B cell (primary cell): Measurements from ENCODE around the gene LHX4. TPM values are rescaled to one million over a fixed set of nuclear protein-coding genes. Genes with fewer than 3 reads are reported as not detected.

ENCODE experiments used
- ATAC-seq: fragments of 200-7000 bp; cut with Tn5 transposase; one replicate; pipeline ENCODE4 v1.10.0; 2021; ENCODE audit warnings: low read depth, mild to moderate bottlenecking, moderate number of reproducible peaks, moderate library complexity
- CTCF ChIA-PET: fragments of 350-600 bp; sonication (Branson Sonifier 250); formaldehyde crosslinking; loops from one replicate; lab custom pipeline; 2021; ENCODE audit warnings: antibody characterized with exemption, inconsistent platforms; lab: Charles Lee
- POLR2A ChIA-PET: fragments of 350-600 bp; sonication (Branson Sonifier 250); formaldehyde crosslinking; loops from one replicate; lab custom pipeline; 2021; ENCODE audit warnings: antibody characterized with exemption; lab: Charles Lee
- DNase-seq: peaks from one replicate; pipeline ENCODE4 v3.0.0; 2013
- H2AFZ ChIP-seq: 2 replicates; pipeline ENCODE4 v1.6.1; 2012; ENCODE audit warnings: mild to moderate bottlenecking, low read depth, low read length; ENCODE audit not compliant: insufficient read depth, poor library complexity, severe bottlenecking
- H3K27ac ChIP-seq, 2 donors: 1 replicate in 1 of 2; 2 replicates in 1 of 2; pipeline ENCODE4 v1.5.1; 2012 to 2013; ENCODE audit warnings: low read length in 2 of 2, mild to moderate bottlenecking in 2 of 2, moderate library complexity in 1 of 2
- H3K27me3 ChIP-seq, 4 experiments: fragments of 200-600 bp in 1 of 4; sonication (generic) in 1 of 4; replicated peaks in 1 of 4; 1 replicate in 2 of 4; 2 replicates in 2 of 4; pipeline versions ENCODE4 v1.6.1 to v1.7.0; 2013 to 2016; ENCODE audit warnings: low read length in 3 of 4, mild to moderate bottlenecking in 2 of 4, mixed read lengths in 1 of 4, moderate library complexity in 1 of 4; ENCODE audit not compliant: insufficient read depth in 4 of 4, control insufficient read depth in 3 of 4; ENCODE audit errors: control extremely low read depth in 1 of 4
- H3K36me3 ChIP-seq, 2 experiments: replicated peaks in 1 of 2; 1 replicate in 1 of 2; 2 replicates in 1 of 2; pipeline versions ENCODE4 v1.6.1 to v1.7.1; 2013; ENCODE audit warnings: low read length in 1 of 2; ENCODE audit not compliant: insufficient read depth in 2 of 2, control insufficient read depth in 1 of 2; ENCODE audit errors: control extremely low read depth in 1 of 2, extremely low read depth in 1 of 2
- H3K4me1 ChIP-seq, 2 donors: fragments of 200-600 bp in 1 of 2; sonication (generic) in 1 of 2; 1 replicate in 1 of 2; 2 replicates in 1 of 2; pipeline versions ENCODE4 v1.5.1 to v1.6.1; 2013 to 2017; ENCODE audit warnings: low read length in 2 of 2; ENCODE audit not compliant: control insufficient read depth in 2 of 2, insufficient read depth in 2 of 2
- H3K4me2 ChIP-seq: replicated peaks from 2 replicates; pipeline ENCODE3; 2012; ENCODE audit warnings: mild to moderate bottlenecking, low read depth, low read length; ENCODE audit not compliant: poor library complexity, severe bottlenecking
- H3K4me3 ChIP-seq, 5 experiments: fragments of 200-600 bp in 1 of 5; sonication (generic) in 1 of 5; 1 replicate in 3 of 5; 2 replicates in 2 of 5; pipeline versions ENCODE4 v1.5.1 to v1.7.0; 2011 to 2016; ENCODE audit warnings: low read length in 4 of 5, mild to moderate bottlenecking in 4 of 5, low read depth in 2 of 5, control low read depth in 1 of 5, moderate library complexity in 1 of 5; ENCODE audit not compliant: insufficient read depth in 1 of 5; ENCODE audit errors: control extremely low read depth in 1 of 5, extremely low read depth in 1 of 5
- H3K79me2 ChIP-seq: fragments of 200-600 bp; sonication (generic); one replicate; pipeline ENCODE4 v1.6.0; 2016; ENCODE audit warnings: low read length; ENCODE audit not compliant: control insufficient read depth, insufficient read depth
- H3K9ac ChIP-seq: fragments of 200-600 bp; sonication (generic); 2 replicates; pipeline ENCODE4 v1.6.1; 2017; ENCODE audit warnings: mild to moderate bottlenecking, low read length, moderate library complexity
- H3K9me3 ChIP-seq, 3 donors: one replicate each; pipeline versions ENCODE4 v1.6.1 to v1.7.1; 2013; ENCODE audit warnings: low read length in 2 of 3; ENCODE audit not compliant: control insufficient read depth in 2 of 3, insufficient read depth in 1 of 3; ENCODE audit errors: control extremely low read depth in 1 of 3
- H4K20me1 ChIP-seq: 2 replicates; pipeline ENCODE4 v1.6.0; 2012; ENCODE audit warnings: mild to moderate bottlenecking, low read length; ENCODE audit not compliant: insufficient read depth, control insufficient read depth, poor library complexity, severe bottlenecking
- H3K27ac Mint-ChIP-seq: one replicate; pipeline ENCODE4 v1.8.0; 2021; ENCODE audit warnings: mixed read lengths
- H3K27me3 Mint-ChIP-seq: one replicate; pipeline ENCODE4 v1.8.0; 2021; ENCODE audit warnings: mixed read lengths
- H3K4me1 Mint-ChIP-seq: one replicate; pipeline ENCODE4 v1.8.0; 2021; ENCODE audit warnings: mixed read lengths
- H3K4me3 Mint-ChIP-seq: one replicate; pipeline ENCODE4 v1.8.0; 2021; ENCODE audit warnings: mixed read lengths
- H3K9me3 Mint-ChIP-seq: one replicate; pipeline ENCODE4 v1.8.0; 2022; ENCODE audit warnings: mixed read lengths; ENCODE audit not compliant: insufficient read depth
- EZH2 ChIP-seq: IDR thresholded peaks from 2 replicates; pipeline ENCODE4 v1.6.1; 2012; ENCODE audit warnings: borderline replicate concordance, low read depth, mild to moderate bottlenecking, moderate library complexity, low read length; ENCODE audit not compliant: insufficient read depth, poor library complexity, severe bottlenecking
- WGBS: methylation state at CpG from one replicate; pipeline ENCODE4 v1.1.5; 2013; ENCODE audit warnings: missing lambda C conversion rate; ENCODE audit not compliant: insufficient coverage; 5-methylcytosine and 5-hydroxymethylcytosine counted together
- intact Hi-C: fragments of 100-400 bp; cut with micrococcal nuclease; formaldehyde crosslinking; loops from one replicate; pipeline ENCODE4 v1.10.0; 2022
- polyA plus RNA-seq: library from polyadenylated mRNA; depleted of rRNA; stranded (reverse); fragments of >200 nt; gene quantifications from 2 replicates; pipeline ENCODE4 v1.2.3, GENCODE V29; 2012
- total RNA-seq, 2 donors: library from RNA; stranded (reverse); fragments of 120-200 nt in 1 of 2; gene quantifications; 1 replicate in 1 of 2; 2 replicates in 1 of 2; pipeline versions ENCODE4 v1.2.3 to v1.2.4, GENCODE V29; 2013 to 2022
- TF ChIP-seq, protein P1 (sequence below): fragments of 200-600 bp; IDR thresholded peaks from one replicate; pipeline ENCODE4 v1.8.0; 2022; ENCODE audit warnings: antibody characterized with exemption, mild to moderate bottlenecking

Gene LHX4
- total and polyA plus RNA-seq, 2 donors (not counting 1 experiment from before 2014, with no cell fraction given) = not detected

DNA sequence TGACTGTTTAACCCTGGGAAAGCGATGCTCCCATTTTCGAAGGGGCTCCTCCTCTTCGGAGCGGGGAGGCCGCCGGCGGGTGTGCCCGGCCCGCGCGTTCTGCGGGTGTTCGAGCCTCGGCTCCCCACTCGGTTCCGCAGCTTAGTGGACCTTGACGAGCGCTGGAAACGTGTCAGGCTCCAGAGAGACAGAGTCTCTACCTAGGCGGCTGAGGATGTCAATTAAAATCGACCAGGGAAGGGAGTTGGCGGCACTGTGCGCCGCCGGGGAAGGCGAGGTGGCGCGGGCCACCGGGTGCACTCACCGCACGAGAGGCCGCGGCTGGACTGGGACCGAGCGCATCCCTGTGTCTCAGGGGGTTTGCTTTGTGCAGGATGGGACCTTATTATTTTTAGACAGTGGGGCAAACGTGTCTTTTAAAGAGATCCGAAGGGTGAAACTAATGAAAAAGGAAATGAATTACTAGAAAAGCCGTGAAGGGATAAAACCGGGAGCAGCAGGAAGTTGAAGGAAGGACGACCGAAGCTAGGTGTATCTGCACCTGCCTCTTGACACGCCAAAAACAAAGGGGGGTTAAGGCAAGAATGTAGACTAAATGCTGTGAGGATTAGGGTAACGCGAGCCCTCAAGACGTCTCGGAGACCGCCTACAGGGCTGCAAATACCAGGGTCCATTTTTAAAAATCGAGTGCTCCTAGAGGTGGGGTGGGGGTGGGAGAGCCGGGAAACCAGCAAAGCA is 5.6 kb downstream of the LHX4 start:
- no peak overlapping the region for H3K27ac ChIP-seq
- peak overlapping the region in 1 of 5 experiments; percentile 19 for H3K4me3 ChIP-seq
- peaks cover 45 to 57% of the 10 kb centered on the region in 2 donors for H3K4me1 ChIP-seq
- H3K9me3 ChIP-seq = peaks cover 0 to 45% (median 0%) of the 10 kb centered on the region in 3 donors
- peaks cover 0 to 92% (median 77%) of the 10 kb centered on the region in 4 experiments for H3K27me3 ChIP-seq
- ATAC-seq (no peak), DNase-seq (no peak)
- peaks cover 80% of the 10 kb centered on the region for H3K27me3 Mint-ChIP-seq
- POLR2A ChIA-PET = no interaction called here
- no peaks in the 10 kb centered on the region for H3K9me3 Mint-ChIP-seq
- no peaks in the 10 kb centered on the region for H3K36me3 ChIP-seq
- H3K79me2 ChIP-seq = no peaks in the 10 kb centered on the region
- H3K4me1 Mint-ChIP-seq = peaks cover 38% of the 10 kb centered on the region
- intact Hi-C loops = no loop called here
- H2AFZ ChIP-seq = peak overlapping the region; percentile 38
- CTCF ChIA-PET = no interaction called here
- H3K9ac ChIP-seq = no peak overlapping the region
- WGBS = 11% methylated on average over 49 of the region's 49 CpGs
- H3K4me3 Mint-ChIP-seq = peak overlapping the region; percentile 37
- H4K20me1 ChIP-seq = no peaks in the 10 kb centered on the region
- H3K4me2 ChIP-seq = peak overlapping the region; percentile 66
- H3K27ac Mint-ChIP-seq = no peak overlapping the region
- TF ChIP-seq, protein P1, sequence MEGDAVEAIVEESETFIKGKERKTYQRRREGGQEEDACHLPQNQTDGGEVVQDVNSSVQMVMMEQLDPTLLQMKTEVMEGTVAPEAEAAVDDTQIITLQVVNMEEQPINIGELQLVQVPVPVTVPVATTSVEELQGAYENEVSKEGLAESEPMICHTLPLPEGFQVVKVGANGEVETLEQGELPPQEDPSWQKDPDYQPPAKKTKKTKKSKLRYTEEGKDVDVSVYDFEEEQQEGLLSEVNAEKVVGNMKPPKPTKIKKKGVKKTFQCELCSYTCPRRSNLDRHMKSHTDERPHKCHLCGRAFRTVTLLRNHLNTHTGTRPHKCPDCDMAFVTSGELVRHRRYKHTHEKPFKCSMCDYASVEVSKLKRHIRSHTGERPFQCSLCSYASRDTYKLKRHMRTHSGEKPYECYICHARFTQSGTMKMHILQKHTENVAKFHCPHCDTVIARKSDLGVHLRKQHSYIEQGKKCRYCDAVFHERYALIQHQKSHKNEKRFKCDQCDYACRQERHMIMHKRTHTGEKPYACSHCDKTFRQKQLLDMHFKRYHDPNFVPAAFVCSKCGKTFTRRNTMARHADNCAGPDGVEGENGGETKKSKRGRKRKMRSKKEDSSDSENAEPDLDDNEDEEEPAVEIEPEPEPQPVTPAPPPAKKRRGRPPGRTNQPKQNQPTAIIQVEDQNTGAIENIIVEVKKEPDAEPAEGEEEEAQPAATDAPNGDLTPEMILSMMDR = no peak
- peak; percentile 45 for TF ChIP-seq EZH2
